Uterus (tissue), 4 donors: Measurements from ENCODE around the gene IRS1. TPM values are rescaled to one million over a fixed set of nuclear protein-coding genes. Genes with fewer than 3 reads are reported as not detected.
A peak's percentile ranks its signal among the peaks of the same experiment; 100 is the strongest.

ENCODE experiments used
- DNase-seq, 2 donors: peaks; one replicate each; pipeline ENCODE4 v3.0.0-alpha.2; 2019 to 2020
- H3K27ac ChIP-seq, 2 donors: fragments of 200-600 bp; sonication (generic); 1 replicate in 1 of 2; 2 replicates in 1 of 2; pipeline ENCODE4 v1.5.1; 2016 to 2018
- H3K27me3 ChIP-seq, 2 donors: fragments of 200-600 bp; sonication (generic); one replicate each; pipeline ENCODE4 v1.5.1; 2018 to 2019; ENCODE audit warnings: control low read depth in 1 of 2
- H3K36me3 ChIP-seq, 2 donors: fragments of 200-600 bp; sonication (generic); one replicate each; pipeline ENCODE4 v1.5.1; 2019; ENCODE audit warnings: control low read depth in 1 of 2
- H3K4me1 ChIP-seq, 2 donors: fragments of 200-600 bp; sonication (generic); one replicate each; pipeline ENCODE4 v1.5.1; 2018 to 2019; ENCODE audit warnings: control low read depth in 1 of 2
- H3K4me3 ChIP-seq, 2 donors: fragments of 200-600 bp; sonication (generic); 1 replicate in 1 of 2; 2 replicates in 1 of 2; pipeline ENCODE4 v1.5.1; 2018 to 2019; ENCODE audit warnings: mild to moderate bottlenecking in 1 of 2
- H3K9me3 ChIP-seq, 2 donors: fragments of 200-600 bp; sonication (generic); one replicate each; pipeline ENCODE4 v1.5.1; 2019; ENCODE audit warnings: control low read depth in 1 of 2
- CTCF ChIP-seq, 4 experiments: fragments of 200-600 bp in 2 of 4; fragments of 450-650 bp in 2 of 4; sonication (generic) in 2 of 4; IDR thresholded peaks; one replicate each; pipeline ENCODE4 v1.5.1; 2016 to 2019; ENCODE audit warnings: antibody characterized with exemption in 4 of 4, mild to moderate bottlenecking in 2 of 4, moderate library complexity in 1 of 4
- POLR2A ChIP-seq, 2 donors: fragments of 450-650 bp; IDR thresholded peaks; one replicate each; pipeline ENCODE4 v1.6.1; 2016; ENCODE audit warnings: antibody characterized with exemption in 2 of 2, mild to moderate bottlenecking in 1 of 2, moderate library complexity in 1 of 2
- intact Hi-C: fragments of 100-400 bp; cut with DNase I; formaldehyde crosslinking; loops from one replicate; pipeline ENCODE4 v1.15.1; 2023; ENCODE audit warnings: low total_unique reads
- total RNA-seq, 4 donors: library from RNA; depleted of rRNA in 3 of 4; stranded (reverse); fragments of >200 nt in 3 of 4; gene quantifications; one replicate each; pipeline versions ENCODE4 v1.1.0 to v1.2.4, GENCODE V29; 2014 to 2023
- donor health status: DM: yes; HTN: yes; CAD: no.

Gene IRS1
- total RNA-seq, 4 donors from 2014 or later: 11.5 to 54.2 (median 29.5) TPM

- Histone ChIP-seq H3K4me1 (no peaks in the 10 kb centered on the region), H3K9me3 (no peaks in the 10 kb centered on the region), H3K27ac (peak overlapping the region; percentile 8 to 88), H3K4me3 (no peak overlapping the region), H3K27me3 (no peaks in the 10 kb centered on the region), H3K36me3 (no peaks in the 10 kb centered on the region)
- intact Hi-C loops: no loop called here
- no peak for TF ChIP-seq CTCF (IDR thresholded peaks at IDR 0.05)
- no peak for TF ChIP-seq POLR2A (IDR thresholded peaks at IDR 0.05)
- DNase-seq: no peak
Measured at GRCh38 chr2:226760412-226761194, 39.0 kb downstream of the IRS1 start.

- intact Hi-C loops: no loop called here
- TF ChIP-seq POLR2A (IDR thresholded peaks at IDR 0.05) (no peak), CTCF (IDR thresholded peaks at IDR 0.05) (no peak)
- H3K9me3 ChIP-seq: no peaks in the 10 kb centered on the region
- H3K4me3 ChIP-seq: no peak overlapping the region
- no peak for DNase-seq
- peak overlapping the region in 1 of 2 donors; percentile 88 for H3K27ac ChIP-seq
- no peaks in the 10 kb centered on the region for H3K4me1 ChIP-seq
- H3K36me3 ChIP-seq: no peaks in the 10 kb centered on the region
- H3K27me3 ChIP-seq: no peaks in the 10 kb centered on the region
Measured at GRCh38 chr2:226759768-226760167, 39.9 kb downstream of the IRS1 start.

GRCh38 chr2:226758921-226759640, 40.5 kb downstream of the IRS1 start:
- H3K36me3 ChIP-seq: no peaks in the 10 kb centered on the region
- no peaks in the 10 kb centered on the region for H3K27me3 ChIP-seq
- no peaks in the 10 kb centered on the region for H3K4me1 ChIP-seq
- peak; percentile 28 to 51 for DNase-seq
- H3K27ac ChIP-seq: peak overlapping the region; percentile 53 to 88
- H3K9me3 ChIP-seq: no peaks in the 10 kb centered on the region
- TF ChIP-seq POLR2A (IDR thresholded peaks at IDR 0.05): no peak
- no peak for TF ChIP-seq CTCF (IDR thresholded peaks at IDR 0.05)
- no peak overlapping the region for H3K4me3 ChIP-seq
- intact Hi-C loops: no loop called here

- no peaks in the 10 kb centered on the region for H3K36me3 ChIP-seq
- no peak for TF ChIP-seq POLR2A (IDR thresholded peaks at IDR 0.05)
- no peak for TF ChIP-seq CTCF (IDR thresholded peaks at IDR 0.05)
- intact Hi-C loops: no loop called here
- no peaks in the 10 kb centered on the region for H3K27me3 ChIP-seq
- peak overlapping the region; percentile 61 to 88 for H3K27ac ChIP-seq
- DNase-seq: no peak
- no peaks in the 10 kb centered on the region for H3K4me1 ChIP-seq
- H3K4me3 ChIP-seq: no peak overlapping the region
- no peaks in the 10 kb centered on the region for H3K9me3 ChIP-seq
Measured at GRCh38 chr2:226756131-226756530, 43.5 kb downstream of the IRS1 start.

GRCh38 chr2:226755631-226756030, 44.0 kb downstream of the IRS1 start:
- Histone ChIP-seq H3K36me3 (no peaks in the 10 kb centered on the region), H3K27me3 (no peaks in the 10 kb centered on the region), H3K4me3 (no peak overlapping the region), H3K27ac (peak overlapping the region; percentile 61 to 88), H3K4me1 (no peaks in the 10 kb centered on the region), H3K9me3 (no peaks in the 10 kb centered on the region)
- TF ChIP-seq POLR2A (IDR thresholded peaks at IDR 0.05): no peak
- no peak for TF ChIP-seq CTCF (IDR thresholded peaks at IDR 0.05)
- no peak for DNase-seq
- intact Hi-C loops: no loop called here
